ENCODE measurements around the gene PGBD5.
"Not testable (repeated sequence)": the region's sequence is repeated elsewhere in the genome, so short reads cannot be mapped to it uniquely, and the experiment has no call there.

Gene PGBD5, protein sequence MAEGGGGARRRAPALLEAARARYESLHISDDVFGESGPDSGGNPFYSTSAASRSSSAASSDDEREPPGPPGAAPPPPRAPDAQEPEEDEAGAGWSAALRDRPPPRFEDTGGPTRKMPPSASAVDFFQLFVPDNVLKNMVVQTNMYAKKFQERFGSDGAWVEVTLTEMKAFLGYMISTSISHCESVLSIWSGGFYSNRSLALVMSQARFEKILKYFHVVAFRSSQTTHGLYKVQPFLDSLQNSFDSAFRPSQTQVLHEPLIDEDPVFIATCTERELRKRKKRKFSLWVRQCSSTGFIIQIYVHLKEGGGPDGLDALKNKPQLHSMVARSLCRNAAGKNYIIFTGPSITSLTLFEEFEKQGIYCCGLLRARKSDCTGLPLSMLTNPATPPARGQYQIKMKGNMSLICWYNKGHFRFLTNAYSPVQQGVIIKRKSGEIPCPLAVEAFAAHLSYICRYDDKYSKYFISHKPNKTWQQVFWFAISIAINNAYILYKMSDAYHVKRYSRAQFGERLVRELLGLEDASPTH

DNA sequence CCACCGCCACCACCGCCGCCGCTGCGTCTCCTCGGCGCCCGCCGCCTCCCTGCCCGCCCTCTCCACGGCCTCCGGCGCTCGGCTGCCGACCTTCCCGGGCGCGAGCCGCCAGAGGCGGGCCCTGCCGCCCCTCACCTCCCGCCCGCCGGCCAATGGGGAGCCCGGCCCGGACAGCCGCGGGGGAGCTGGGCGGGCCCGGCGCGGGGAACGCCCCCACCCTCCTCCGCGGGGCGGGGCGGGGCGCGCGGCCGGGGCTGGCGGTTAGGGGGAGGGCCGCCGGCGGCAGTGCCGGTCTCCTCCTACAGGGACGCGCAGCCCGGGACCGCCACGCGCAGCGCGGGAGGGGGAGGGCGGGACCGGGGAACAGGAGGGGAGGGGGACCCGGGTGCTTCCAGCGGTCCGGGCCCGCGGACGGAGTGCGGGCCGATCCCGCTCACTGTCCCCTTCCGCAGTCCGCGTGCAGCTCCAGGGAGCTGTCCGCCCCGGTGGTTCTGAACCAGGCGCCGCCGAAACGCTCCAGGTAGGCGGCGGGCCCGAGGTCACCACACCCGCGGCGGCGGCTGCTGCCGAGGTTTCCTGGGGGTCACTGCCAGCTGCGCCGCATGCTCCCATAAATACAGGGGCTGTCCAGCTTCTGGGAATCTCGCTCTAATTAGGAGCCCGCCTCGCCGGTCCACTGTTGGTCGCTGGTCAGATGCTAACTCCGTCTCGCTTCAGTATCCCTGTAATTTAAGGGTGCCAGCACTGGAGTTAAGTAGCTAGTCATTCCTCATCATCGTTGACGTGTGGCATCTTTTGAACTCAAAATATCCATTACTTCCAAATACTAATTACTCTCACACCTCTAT lies at the start of gene PGBD5:
Gene PGBD5 (minus strand): TSS at position 87 of the 848 bp plus-strand sequence. CDS start 404 bp downstream, outside the sequence.
- peak in 1 of 2 donors; percentile 54 for DNase-seq (ENCODE audit: low read depth in 2 of 2)

DNA sequence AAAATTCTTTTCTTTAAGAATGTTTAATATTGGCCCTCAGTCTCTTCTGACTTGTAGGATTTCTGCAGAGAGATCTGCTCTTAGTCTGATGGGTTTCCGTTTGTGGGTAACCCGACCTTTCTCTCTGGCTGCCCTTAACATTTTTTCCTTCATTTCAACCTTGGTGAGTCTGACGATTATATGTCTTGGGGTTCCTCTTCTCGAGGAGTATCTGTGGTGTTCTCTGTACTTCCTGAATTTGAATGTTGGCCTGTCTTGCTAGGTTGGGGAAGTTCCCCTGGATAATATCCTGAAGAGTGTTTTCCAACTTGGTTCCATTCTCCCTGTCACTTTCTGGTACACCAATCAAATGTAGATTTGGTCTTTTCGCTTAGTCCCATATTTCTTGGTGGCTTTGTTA lies 48.8 kb upstream of the PGBD5 start:
- not testable (repeated sequence) for DNase-seq (ENCODE audit: low read depth in 2 of 2)

DNA sequence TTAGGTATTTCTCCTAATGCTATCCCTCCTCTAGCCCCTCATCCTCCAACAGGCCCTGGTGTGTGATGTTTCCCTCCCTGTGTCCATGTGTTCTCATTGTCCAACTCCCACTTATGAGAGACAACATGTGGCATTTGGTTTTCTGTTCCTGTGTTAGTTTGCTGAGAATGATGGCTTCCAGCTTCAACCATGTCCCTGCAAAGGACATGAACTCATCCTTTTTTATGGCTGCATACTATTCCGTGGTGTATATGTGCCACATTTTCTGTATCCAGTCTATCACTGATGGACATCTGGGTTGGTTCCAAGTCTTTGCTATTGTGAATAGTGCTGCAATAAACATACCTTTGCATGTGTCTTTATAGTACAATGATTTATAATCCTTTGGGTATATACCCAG lies 44.6 kb upstream of the PGBD5 start:
- not testable (repeated sequence) for DNase-seq (ENCODE audit: low read depth in 2 of 2)

DNA sequence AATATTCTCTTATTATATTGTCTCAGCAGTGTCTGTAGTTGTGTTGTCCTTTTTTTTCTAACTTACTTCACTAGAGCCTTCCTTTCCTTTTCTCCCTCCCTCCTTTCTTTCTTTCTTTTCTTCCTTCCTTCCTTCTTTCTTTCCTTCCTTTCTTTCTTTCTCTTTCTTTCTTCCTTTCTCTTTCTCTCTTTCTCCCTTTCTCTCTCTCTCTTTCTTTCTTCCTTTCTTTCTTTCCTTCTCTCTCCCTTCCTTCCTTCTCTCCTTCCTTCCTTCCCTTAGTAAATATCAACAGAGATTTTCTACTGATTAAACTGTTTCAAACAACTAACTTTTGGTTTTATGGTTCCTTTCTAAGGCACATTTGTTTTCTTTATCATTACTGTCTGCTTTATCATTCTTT lies 43.1 kb upstream of the PGBD5 start:
- no peak for DNase-seq (ENCODE audit: low read depth in 2 of 2)

- no peak for DNase-seq (ENCODE audit: low read depth in 2 of 2)
Measured at GRCh38 chr1:230465691-230466090, 39.6 kb upstream of the PGBD5 start.

- DNase-seq (ENCODE audit: low read depth in 2 of 2): no peak
Measured at GRCh38 chr1:230464671-230465070, 38.5 kb upstream of the PGBD5 start.

GRCh38 chr1:230463760-230464159 lies 37.6 kb upstream of the PGBD5 start:
- no peak for DNase-seq (ENCODE audit: low read depth in 2 of 2)

DNA sequence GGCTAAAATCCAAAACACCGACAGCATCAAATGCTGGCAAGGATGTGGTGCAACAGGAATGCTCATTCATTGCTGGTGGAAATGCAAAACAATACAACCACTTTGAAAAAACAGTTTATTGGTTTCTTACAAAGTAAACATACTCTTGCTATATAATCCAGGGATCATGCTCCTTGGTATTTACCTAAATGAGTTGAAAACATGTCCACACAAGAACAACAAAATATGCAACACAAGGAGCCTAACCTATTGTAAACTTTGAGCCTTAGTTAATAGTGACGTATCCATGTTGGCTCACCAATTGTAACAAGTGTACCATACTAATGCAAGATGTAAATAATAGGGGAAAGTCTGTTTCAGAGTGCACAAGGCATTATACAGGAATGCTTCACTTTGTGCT lies 37.2 kb upstream of the PGBD5 start:
- DNase-seq (ENCODE audit: low read depth in 2 of 2): no peak

DNA sequence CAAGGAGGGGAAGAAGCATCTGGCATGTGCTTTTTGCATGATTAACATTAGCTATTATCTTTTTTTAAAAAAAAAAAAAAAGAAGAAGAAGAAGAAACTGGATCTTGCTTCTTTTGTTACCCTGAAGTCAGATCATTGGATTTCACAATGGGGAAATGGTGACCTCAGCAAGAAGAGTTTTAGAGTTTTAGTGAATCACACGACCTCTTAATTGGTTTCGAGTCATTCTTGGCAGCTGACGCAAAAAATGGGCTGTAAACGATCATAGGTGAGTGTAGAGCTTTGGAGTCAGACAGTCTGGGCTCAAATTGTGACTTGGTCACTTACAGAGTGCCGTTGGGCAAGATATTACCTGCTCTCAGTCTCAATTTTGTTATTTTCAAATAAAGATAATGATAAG lies 33.3 kb upstream of the PGBD5 start:
- no peak for DNase-seq (ENCODE audit: low read depth in 2 of 2)

DNA sequence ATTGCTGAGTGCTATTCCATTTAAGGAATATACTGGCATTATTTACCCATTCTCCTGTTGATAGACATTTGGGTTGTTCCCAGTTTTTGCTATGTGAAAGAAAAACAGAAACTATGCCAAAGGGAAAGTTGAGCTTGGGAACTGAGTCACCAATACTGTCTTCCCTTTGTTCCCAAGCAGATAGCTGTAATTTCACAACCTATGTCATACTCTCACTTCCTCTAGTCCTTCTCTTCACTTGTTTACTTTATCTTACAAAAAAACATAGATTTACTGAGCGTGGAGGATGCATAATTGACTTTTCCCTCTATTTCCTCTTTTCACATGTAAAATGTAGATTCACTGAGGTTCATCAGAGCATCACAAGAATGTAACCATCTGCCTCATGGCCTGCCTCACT lies 32.4 kb upstream of the PGBD5 start:
- DNase-seq (ENCODE audit: low read depth in 2 of 2): no peak

DNA sequence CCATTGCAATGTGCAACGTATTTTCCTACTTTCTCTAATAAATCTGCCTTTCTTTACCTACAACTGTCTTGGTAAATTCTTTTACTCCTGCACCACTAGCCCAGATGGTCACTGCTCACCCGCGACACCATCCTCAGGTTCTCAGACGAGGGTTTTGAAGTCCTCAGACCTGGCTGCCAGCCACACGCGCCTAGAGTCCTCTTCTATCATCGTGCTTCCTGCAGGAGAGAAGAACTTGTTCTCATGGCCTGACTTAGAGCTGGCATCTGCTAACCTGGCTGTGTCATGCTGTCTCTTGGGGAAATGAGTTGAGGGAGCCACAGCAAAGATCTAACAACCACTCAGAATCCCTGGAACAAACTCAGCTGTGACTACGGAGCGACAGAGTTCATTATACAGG lies 30.3 kb upstream of the PGBD5 start:
- DNase-seq (ENCODE audit: low read depth in 2 of 2): no peak

DNA sequence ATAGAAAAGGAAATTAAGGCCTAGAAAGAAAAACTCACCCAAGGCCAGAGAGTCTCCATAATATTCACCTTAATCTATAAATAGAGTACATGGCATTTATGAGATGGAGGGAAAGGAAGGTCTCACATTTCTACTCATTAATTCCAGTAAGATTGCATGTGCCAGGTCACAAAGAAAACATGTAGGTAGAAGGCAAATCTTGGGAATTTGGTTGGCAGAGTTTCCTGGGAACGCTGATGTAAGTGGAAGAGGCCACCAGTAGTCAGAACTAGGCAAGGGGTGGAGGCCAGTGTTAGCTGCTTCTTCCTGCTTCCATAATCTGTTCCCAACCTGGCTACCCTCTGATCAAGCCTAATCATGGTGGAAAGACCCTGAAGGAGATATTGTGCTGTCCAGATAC lies 29.2 kb upstream of the PGBD5 start:
- DNase-seq (ENCODE audit: low read depth in 2 of 2): no peak

GRCh38 chr1:230453377-230453776 lies 27.2 kb upstream of the PGBD5 start:
- no peak for DNase-seq (ENCODE audit: low read depth in 2 of 2)

DNA sequence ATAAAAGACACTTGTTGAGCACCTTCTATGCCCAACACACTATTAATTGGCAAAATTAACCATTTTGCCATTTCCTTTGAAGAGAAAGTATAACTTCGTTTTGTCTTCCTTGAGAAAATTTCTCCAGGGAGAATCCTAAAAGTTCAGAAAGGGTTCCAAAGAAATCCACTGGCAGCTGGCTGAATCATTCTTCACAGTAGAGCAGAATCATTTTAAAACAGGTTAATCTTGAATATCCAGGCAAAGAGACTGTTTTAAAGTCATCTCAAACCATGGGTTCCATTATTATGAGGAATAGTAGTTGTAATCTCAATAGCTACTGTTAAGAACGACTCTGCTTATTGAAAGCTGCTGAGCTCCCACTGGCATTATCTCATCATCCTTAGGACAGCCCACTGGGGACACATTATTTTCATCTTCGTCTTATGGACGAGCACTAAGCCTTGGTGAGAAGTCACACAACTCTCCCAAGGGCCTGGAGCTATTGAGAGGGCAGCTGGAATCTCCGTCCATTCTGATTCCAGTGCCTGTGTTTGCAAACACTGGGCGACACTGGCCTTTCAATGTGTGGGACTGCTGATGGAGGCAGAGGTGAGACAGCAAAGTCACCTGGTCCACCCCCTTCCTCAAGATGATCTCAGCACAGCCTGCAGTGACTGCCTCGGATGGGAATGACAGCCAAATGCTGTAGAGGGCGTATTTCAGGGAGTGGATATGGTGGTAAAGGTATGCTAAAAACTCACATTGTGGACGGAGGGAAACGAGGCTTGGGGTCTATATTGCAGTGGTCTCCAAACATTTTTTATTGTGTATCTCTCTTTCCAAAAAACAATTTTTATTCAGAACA lies 15.3 kb upstream of the PGBD5 start:
- DNase-seq (ENCODE audit: low read depth in 2 of 2): no peak

- no peak for DNase-seq (ENCODE audit: low read depth in 2 of 2)
Measured at GRCh38 chr1:230435108-230435507, 9.0 kb upstream of the PGBD5 start.

DNA sequence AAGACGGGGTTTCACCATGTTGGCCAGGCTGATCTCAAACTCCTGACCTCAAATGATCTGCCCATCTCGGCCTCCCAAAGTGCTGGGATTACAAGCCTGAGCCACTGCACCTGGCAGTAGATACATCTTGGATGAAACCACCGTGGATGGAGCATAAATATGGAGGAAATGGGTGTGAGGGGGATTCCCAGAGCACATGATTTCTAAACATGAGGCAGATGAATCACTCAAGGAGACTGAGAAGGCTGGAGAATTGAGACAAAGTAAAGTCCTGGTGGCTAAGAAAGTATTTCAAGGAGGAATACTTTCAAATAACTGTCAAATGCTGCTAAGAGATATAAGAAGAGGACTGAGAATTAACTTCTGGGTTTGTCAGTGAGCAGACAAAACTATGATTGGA lies 5.4 kb upstream of the PGBD5 start:
- DNase-seq (ENCODE audit: low read depth in 2 of 2): no peak

DNA sequence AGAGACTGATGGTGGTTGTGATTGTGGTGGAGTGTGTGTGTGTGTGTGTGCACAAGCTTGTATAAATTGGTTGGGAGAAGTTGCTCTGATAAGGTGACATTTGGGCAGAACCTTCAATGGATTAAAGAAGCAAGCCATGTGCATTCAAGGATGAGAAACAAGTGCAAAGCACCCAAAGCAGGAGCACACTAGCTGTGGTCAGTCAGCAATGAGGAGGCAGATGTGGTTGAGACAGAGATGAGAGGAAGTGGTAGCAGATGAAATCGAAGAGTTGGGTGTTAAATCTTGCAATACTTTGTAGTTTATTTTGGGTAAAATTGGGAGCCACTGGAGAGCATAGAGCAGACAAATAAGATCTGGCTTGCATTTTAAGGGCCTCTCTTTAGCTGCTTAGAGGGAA lies 4.4 kb upstream of the PGBD5 start:
- no peak for DNase-seq (ENCODE audit: low read depth in 2 of 2)

GRCh38 chr1:230429067-230429735 lies 3.1 kb upstream of the PGBD5 start:
- no peak for DNase-seq (ENCODE audit: low read depth in 2 of 2)

DNA sequence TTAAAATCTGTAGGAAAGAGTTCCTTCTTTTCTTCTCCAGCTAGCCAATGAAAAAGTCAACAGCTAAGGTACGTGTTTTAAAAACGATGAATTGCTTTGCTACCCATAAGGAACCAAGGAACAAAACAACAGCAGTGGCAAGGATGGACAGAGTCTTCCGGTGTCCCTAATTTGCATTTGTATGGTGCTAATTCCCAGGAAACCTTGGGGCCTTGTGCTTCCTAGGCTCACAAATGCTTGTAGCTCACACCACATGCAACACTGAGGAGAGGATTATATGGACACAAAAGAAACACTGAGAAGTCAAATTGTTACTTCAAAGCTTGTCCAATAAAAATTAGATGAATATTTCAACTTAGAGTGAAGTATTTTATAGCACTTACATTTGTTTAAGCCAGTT lies 1.8 kb upstream of the PGBD5 start:
- DNase-seq (ENCODE audit: low read depth in 2 of 2): no peak

- no peak for DNase-seq (ENCODE audit: low read depth in 2 of 2)
Measured at GRCh38 chr1:230427094-230427876, 1.2 kb upstream of the PGBD5 start.
